Skin epidermis (tissue), 12 donors: ENCODE measurements around the gene C4A.
"Not testable (repeated sequence)": the region's sequence is repeated elsewhere in the genome, so short reads cannot be mapped to it uniquely, and the experiment has no call there.

Experiments
- H3K27ac ChIP-seq, 21 experiments: fragments of 200-600 bp; sonication (generic) in 11 of 21; one replicate each; pipeline ENCODE4 v1.5.0; 2020; ENCODE audit warnings: mild to moderate bottlenecking in 3 of 21, inconsistent platforms in 2 of 21, moderate library complexity in 2 of 21
- H3K4me3 ChIP-seq, 7 experiments: fragments of 200-600 bp; sonication (generic) in 2 of 7; one replicate each; pipeline ENCODE4 v1.5.0; 2020; ENCODE audit warnings: inconsistent platforms in 2 of 7, mild to moderate bottlenecking in 2 of 7, moderate library complexity in 1 of 7

C4A gene

GRCh38 chr6:31976065-31976464, 5.8 kb upstream of the C4A start:
- H3K27ac ChIP-seq, H3K4me3 ChIP-seq: not testable (repeated sequence)

GRCh38 chr6:31977816-31978431, 3.9 kb upstream of the C4A start:
- peak overlapping the region in 1 of 21 experiments; percentile 13 for H3K27ac ChIP-seq
- H3K4me3 ChIP-seq: no peak overlapping the region

GRCh38 chr6:31978831-31979230, 3.0 kb upstream of the C4A start:
- Histone ChIP-seq H3K27ac (peak overlapping the region in 1 of 21 experiments; percentile 13), H3K4me3 (no peak overlapping the region)

GRCh38 chr6:31979238-31979898, 2.5 kb upstream of the C4A start:
- no peak overlapping the region for H3K4me3 ChIP-seq
- no peak overlapping the region for H3K27ac ChIP-seq

GRCh38 chr6:31980195-31980876, 1.5 kb upstream of the C4A start:
- not testable (repeated sequence) for H3K27ac ChIP-seq, H3K4me3 ChIP-seq

GRCh38 chr6:31980998-31981397, 859 bp upstream of the C4A start:
- H3K4me3 ChIP-seq, H3K27ac ChIP-seq: not testable (repeated sequence)

- not testable (repeated sequence) for H3K27ac ChIP-seq, H3K4me3 ChIP-seq
Observed at GRCh38 chr6:31989363-31989762, 7.5 kb downstream of the C4A start.

GRCh38 chr6:31994421-31994820, 12.6 kb downstream of the C4A start:
- not testable (repeated sequence) for H3K27ac ChIP-seq, H3K4me3 ChIP-seq

- not testable (repeated sequence) for H3K4me3 ChIP-seq, H3K27ac ChIP-seq
Observed at GRCh38 chr6:31996385-31996784, 14.5 kb downstream of the C4A start.

GRCh38 chr6:32002546-32003268, 20.9 kb downstream of the C4A start:
- not testable (repeated sequence) for H3K27ac ChIP-seq, H3K4me3 ChIP-seq

GRCh38 chr6:32003301-32003700, 21.4 kb downstream of the C4A start:
- not testable (repeated sequence) for H3K4me3 ChIP-seq

GRCh38 chr6:32004393-32004792, 22.5 kb downstream of the C4A start:
- not testable (repeated sequence) for H3K27ac ChIP-seq, H3K4me3 ChIP-seq

More at GRCh38 chr6:32003301-32003700, 21.4 kb downstream of the C4A start:
- H3K27ac ChIP-seq: not testable (repeated sequence)

GRCh38 chr6:32004864-32005537, 23.1 kb downstream of the C4A start:
- not testable (repeated sequence) for H3K4me3 ChIP-seq, H3K27ac ChIP-seq

GRCh38 chr6:32005538-32005880, 23.7 kb downstream of the C4A start:
- H3K27ac ChIP-seq, H3K4me3 ChIP-seq: not testable (repeated sequence)

- H3K27ac ChIP-seq: not testable (repeated sequence)
Observed at GRCh38 chr6:32005991-32006529, 24.2 kb downstream of the C4A start.

GRCh38 chr6:32007086-32007485, 25.2 kb downstream of the C4A start:
- H3K4me3 ChIP-seq, H3K27ac ChIP-seq: not testable (repeated sequence)

More at GRCh38 chr6:32005991-32006529, 24.2 kb downstream of the C4A start:
- H3K4me3 ChIP-seq: not testable (repeated sequence)

- H3K4me3 ChIP-seq, H3K27ac ChIP-seq: not testable (repeated sequence)
Observed at GRCh38 chr6:32008037-32008436, 26.2 kb downstream of the C4A start.

GRCh38 chr6:32008616-32009015, 26.8 kb downstream of the C4A start:
- not testable (repeated sequence) for H3K4me3 ChIP-seq

GRCh38 chr6:32009537-32009936, 27.7 kb downstream of the C4A start:
- not testable (repeated sequence) for H3K27ac ChIP-seq, H3K4me3 ChIP-seq

More at GRCh38 chr6:32008616-32009015, 26.8 kb downstream of the C4A start:
- H3K27ac ChIP-seq: not testable (repeated sequence)
